H9 (cell line): ENCODE measurements around the gene ARNT2. TPM values are rescaled to one million over a fixed set of nuclear protein-coding genes. Genes with fewer than 3 reads are reported as not detected.

Source experiments
- DNase-seq: peaks from one replicate; pipeline ENCODE4 v3.0.0-alpha.2; 2017
- H2AFZ ChIP-seq: one replicate; pipeline ENCODE4 v1.6.1; 2013; ENCODE audit warnings: mild to moderate bottlenecking, low read length, control low read depth, moderate library complexity
- H2AK5ac ChIP-seq: 2 replicates; pipeline ENCODE4 v1.6.1; 2013; ENCODE audit warnings: low read length, control low read depth, mixed read lengths; ENCODE audit not compliant: insufficient read length
- H2BK120ac ChIP-seq: one replicate; pipeline ENCODE4 v1.6.1; 2013; ENCODE audit warnings: low read depth, mild to moderate bottlenecking, low read length, control low read depth, inconsistent platforms; ENCODE audit not compliant: poor library complexity, severe bottlenecking
- H2BK12ac ChIP-seq: 2 replicates; pipeline ENCODE4 v1.6.1; 2013; ENCODE audit warnings: low read length, control low read depth, mixed read lengths, low read depth; ENCODE audit not compliant: insufficient read length
- H2BK15ac ChIP-seq: 2 replicates; pipeline ENCODE4 v1.6.1; 2013; ENCODE audit warnings: low read depth, low read length, control low read depth
- H2BK20ac ChIP-seq: one replicate; pipeline ENCODE4 v1.6.1; 2013; ENCODE audit warnings: low read depth, mild to moderate bottlenecking, low read length, control low read depth, inconsistent platforms; ENCODE audit not compliant: poor library complexity, severe bottlenecking
- H2BK5ac ChIP-seq: 2 replicates; pipeline ENCODE4 v1.6.1; 2013; ENCODE audit warnings: low read length, control low read depth, mixed read lengths; ENCODE audit not compliant: insufficient read length
- H3K14ac ChIP-seq: 2 replicates; pipeline ENCODE4 v1.6.1; 2013; ENCODE audit warnings: low read length, control low read depth; ENCODE audit not compliant: insufficient read depth
- H3K18ac ChIP-seq: 2 replicates; pipeline ENCODE4 v1.6.1; 2013; ENCODE audit warnings: low read depth, mild to moderate bottlenecking, mixed read lengths, low read length, control low read depth; ENCODE audit not compliant: insufficient read length
- H3K23ac ChIP-seq: 2 replicates; pipeline ENCODE4 v1.6.1; 2013; ENCODE audit warnings: low read length, control low read depth, mixed read lengths, low read depth; ENCODE audit not compliant: insufficient read length
- H3K23me2 ChIP-seq: 2 replicates; pipeline ENCODE4 v1.6.1; 2013; ENCODE audit warnings: low read depth, mild to moderate bottlenecking, mixed read lengths, low read length, control low read depth; ENCODE audit not compliant: insufficient read length, poor library complexity, severe bottlenecking
- H3K27ac ChIP-seq: 2 replicates; pipeline ENCODE4 v1.5.1; 2013; ENCODE audit warnings: low read length, control low read depth, mixed read lengths, low read depth; ENCODE audit not compliant: insufficient read length
- H3K27me3 ChIP-seq: 2 replicates; pipeline ENCODE4 v1.6.1; 2013; ENCODE audit warnings: low read length, control low read depth, inconsistent platforms; ENCODE audit not compliant: insufficient read depth
- H3K4ac ChIP-seq: 2 replicates; pipeline ENCODE4 v1.6.1; 2013; ENCODE audit warnings: low read depth, mild to moderate bottlenecking, control low read depth, inconsistent platforms, low read length, moderate library complexity
- H3K4me1 ChIP-seq: 2 replicates; pipeline ENCODE4 v1.6.1; 2013; ENCODE audit warnings: low read length, control low read depth, inconsistent platforms; ENCODE audit not compliant: insufficient read depth
- H3K4me2 ChIP-seq: 2 replicates; pipeline ENCODE4 v1.6.1; 2013; ENCODE audit warnings: low read length, control low read depth, mixed read lengths; ENCODE audit not compliant: insufficient read length, insufficient read depth
- H3K56ac ChIP-seq: 2 replicates; pipeline ENCODE4 v1.6.1; 2013; ENCODE audit warnings: low read depth, mild to moderate bottlenecking, mixed read lengths, low read length, control low read depth; ENCODE audit not compliant: insufficient read length
- H3K79me1 ChIP-seq: 2 replicates; pipeline ENCODE4 v1.6.1; 2013; ENCODE audit warnings: low read depth, mild to moderate bottlenecking, moderate library complexity, low read length, control low read depth, inconsistent platforms; ENCODE audit not compliant: insufficient read depth, poor library complexity, severe bottlenecking
- H3K79me2 ChIP-seq: 2 replicates; pipeline ENCODE4 v1.6.1; 2013; ENCODE audit warnings: low read length, control low read depth, inconsistent platforms; ENCODE audit not compliant: insufficient read depth
- H3K9ac ChIP-seq: 2 replicates; pipeline ENCODE4 v1.6.1; 2013; ENCODE audit warnings: low read length, control low read depth, mixed read lengths; ENCODE audit not compliant: insufficient read length; ENCODE audit errors: extremely low read depth
- H3K9me3 ChIP-seq: one replicate; pipeline ENCODE4 v1.6.1; 2013; ENCODE audit warnings: low read depth, low read length, inconsistent platforms; ENCODE audit not compliant: control insufficient read depth
- H3T11ph ChIP-seq: one replicate; pipeline ENCODE4 v1.6.1; 2013; ENCODE audit warnings: mild to moderate bottlenecking, low read length, control low read depth, inconsistent platforms
- H4K20me1 ChIP-seq: one replicate; pipeline ENCODE4 v1.6.1; 2013; ENCODE audit not compliant: control insufficient read depth, insufficient read length, insufficient read depth
- H4K5ac ChIP-seq: 2 replicates; pipeline ENCODE4 v1.6.1; 2013; ENCODE audit warnings: low read depth, mild to moderate bottlenecking, mixed read lengths, low read length, control low read depth; ENCODE audit not compliant: insufficient read length
- H4K8ac ChIP-seq: replicated peaks from 2 replicates; pipeline ENCODE4 v1.6.1; 2013; ENCODE audit warnings: low read length, control low read depth, mixed read lengths, low read depth; ENCODE audit not compliant: insufficient read length
- H4K91ac ChIP-seq: 2 replicates; pipeline ENCODE4 v1.6.1; 2013; ENCODE audit warnings: low read depth, mild to moderate bottlenecking, moderate library complexity, mixed read lengths, low read length, control low read depth; ENCODE audit not compliant: insufficient read length
- H3K27ac Mint-ChIP-seq, 3 experiments: 2 replicates in 2 of 3; 3 replicates in 1 of 3; pipeline ENCODE4 v1.8.0; 2020 to 2021; ENCODE audit warnings: mixed read lengths in 3 of 3, mild to moderate bottlenecking in 1 of 3, moderate library complexity in 1 of 3
- H3K27me3 Mint-ChIP-seq: 2 replicates; pipeline ENCODE4 v1.8.0; 2021; ENCODE audit warnings: low read depth, mild to moderate bottlenecking, moderate library complexity, mixed read lengths
- H3K36me3 Mint-ChIP-seq, 3 experiments: 2 replicates in 2 of 3; 3 replicates in 1 of 3; pipeline ENCODE4 v1.8.0; 2020 to 2021; ENCODE audit warnings: low read depth in 3 of 3, mixed read lengths in 3 of 3; ENCODE audit not compliant: insufficient read depth in 1 of 3
- H3K4me1 Mint-ChIP-seq, 2 experiments: 2 replicates each; pipeline ENCODE4 v1.8.0; 2020; ENCODE audit warnings: mixed read lengths in 2 of 2
- H3K4me3 Mint-ChIP-seq, 2 experiments: 2 replicates in 1 of 2; 3 replicates in 1 of 2; pipeline ENCODE4 v1.8.0; 2020 to 2021; ENCODE audit warnings: mild to moderate bottlenecking in 2 of 2, mixed read lengths in 2 of 2, moderate library complexity in 1 of 2
- H3K9me3 Mint-ChIP-seq, 2 experiments: 2 replicates in 1 of 2; 3 replicates in 1 of 2; pipeline ENCODE4 v1.8.0; 2020; ENCODE audit warnings: mild to moderate bottlenecking in 2 of 2, mixed read lengths in 2 of 2, moderate library complexity in 1 of 2
- CTCF ChIP-seq: fragments of 200-600 bp; sonication (generic); conservative IDR thresholded peaks from 3 replicates; pipeline ENCODE4 v1.8.0; 2021; ENCODE audit warnings: antibody characterized with exemption, mild to moderate bottlenecking
- WGBS: extraction: QIAGEN DNeasy Blood & Tissue Kit; methylation state at CpG from one replicate; pipeline ENCODE4 v1.1.7; 2013; ENCODE audit warnings: missing lambda C conversion rate, low lambda C conversion rate, mixed read lengths; ENCODE audit not compliant: insufficient read length; ENCODE audit errors: extremely low coverage; 5-methylcytosine and 5-hydroxymethylcytosine counted together
- total RNA-seq: library from RNA; stranded (reverse); gene quantifications from 2 replicates; pipeline ENCODE4 v1.2.1, GENCODE V29; 2021

Gene ARNT2
- total RNA-seq, 1 experiment from 2014 or later: 10.5 TPM

- Histone ChIP-seq H4K20me1 (no peaks in the 10 kb centered on the region), H3K4ac (no peak overlapping the region), H3K14ac (no peak overlapping the region), H3K56ac (no peak overlapping the region), H4K8ac (no peak overlapping the region), H2BK5ac (no peak overlapping the region), H3K79me2 (no peaks in the 10 kb centered on the region), H3K18ac (no peak overlapping the region), H2BK12ac (no peak overlapping the region), H3T11ph (no peak overlapping the region), H4K91ac (no peak overlapping the region), H3K27ac (no peak overlapping the region), H4K5ac (no peak overlapping the region), H3K27me3 (no peaks in the 10 kb centered on the region), H2AFZ (no peak overlapping the region), H2BK20ac (no peak overlapping the region), H3K4me2 (no peak overlapping the region), H3K23ac (no peak overlapping the region), H3K23me2 (no peaks in the 10 kb centered on the region), H3K79me1 (no peaks in the 10 kb centered on the region), H2BK15ac (no peak overlapping the region), H3K4me1 (no peaks in the 10 kb centered on the region), H2AK5ac (no peak overlapping the region), H3K9me3 (no peaks in the 10 kb centered on the region), H3K9ac (no peak overlapping the region), H2BK120ac (no peak overlapping the region)
- no peak for TF ChIP-seq CTCF
- no peak overlapping the region for H3K4me3 Mint-ChIP-seq
- no peak for DNase-seq
- peaks cover 0 to 10% (median 7%) of the 10 kb centered on the region in 3 experiments; a peak in 5 of 7 replicates for H3K36me3 Mint-ChIP-seq
- no peak overlapping the region for H3K27ac Mint-ChIP-seq
- no peaks in the 10 kb centered on the region for H3K27me3 Mint-ChIP-seq
- H3K4me1 Mint-ChIP-seq: no peaks in the 10 kb centered on the region
- no peaks in the 10 kb centered on the region; a peak in 1 of 5 replicates for H3K9me3 Mint-ChIP-seq
- WGBS: no CpG with 5 or more reads among the region's 5 CpGs
Measured at GRCh38 chr15:80506286-80506893, 102.2 kb downstream of the ARNT2 start.
